ENCODE results near the gene PNPLA3.

Gene PNPLA3

DNA sequence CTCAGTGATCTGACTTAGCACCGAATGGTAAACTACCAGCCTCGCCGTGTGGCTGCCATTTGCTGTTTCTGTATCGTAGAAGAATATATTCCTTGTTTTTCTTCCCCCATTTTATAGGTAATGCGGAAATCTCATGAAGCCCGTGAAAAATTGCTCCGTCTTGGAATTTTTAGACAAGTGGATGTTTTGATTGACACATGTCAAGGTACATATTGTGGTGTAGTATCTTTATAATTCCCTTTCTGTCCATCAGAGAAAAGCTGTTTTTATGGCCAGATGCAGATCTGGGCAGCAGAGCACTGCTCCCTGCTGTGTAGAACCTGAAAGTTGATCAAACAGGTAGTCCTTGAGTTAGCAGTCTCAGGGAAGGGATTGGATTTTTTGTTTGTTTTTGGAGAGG is 45.0 kb downstream of the PNPLA3 start:
- no peak for DNase-seq (ENCODE audit: extremely low spot score)
- CTCF ChIA-PET = no interaction called here
- TF ChIP-seq CTBP1 (IDR thresholded peaks at IDR 0.05; ENCODE audit: borderline replicate concordance) (no peak), BHLHE40 (IDR thresholded peaks at IDR 0.05; ENCODE audit: borderline replicate concordance) (no peak), NFRKB (IDR thresholded peaks at IDR 0.05) (no peak), SP1 (IDR thresholded peaks at IDR 0.05) (no peak)
- TF ChIP-seq, protein P1, sequence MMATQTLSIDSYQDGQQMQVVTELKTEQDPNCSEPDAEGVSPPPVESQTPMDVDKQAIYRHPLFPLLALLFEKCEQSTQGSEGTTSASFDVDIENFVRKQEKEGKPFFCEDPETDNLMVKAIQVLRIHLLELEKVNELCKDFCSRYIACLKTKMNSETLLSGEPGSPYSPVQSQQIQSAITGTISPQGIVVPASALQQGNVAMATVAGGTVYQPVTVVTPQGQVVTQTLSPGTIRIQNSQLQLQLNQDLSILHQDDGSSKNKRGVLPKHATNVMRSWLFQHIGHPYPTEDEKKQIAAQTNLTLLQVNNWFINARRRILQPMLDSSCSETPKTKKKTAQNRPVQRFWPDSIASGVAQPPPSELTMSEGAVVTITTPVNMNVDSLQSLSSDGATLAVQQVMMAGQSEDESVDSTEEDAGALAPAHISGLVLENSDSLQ (IDR thresholded peaks at IDR 0.05) = peak; percentile 62
- POLR2A ChIA-PET = no interaction called here

DNA sequence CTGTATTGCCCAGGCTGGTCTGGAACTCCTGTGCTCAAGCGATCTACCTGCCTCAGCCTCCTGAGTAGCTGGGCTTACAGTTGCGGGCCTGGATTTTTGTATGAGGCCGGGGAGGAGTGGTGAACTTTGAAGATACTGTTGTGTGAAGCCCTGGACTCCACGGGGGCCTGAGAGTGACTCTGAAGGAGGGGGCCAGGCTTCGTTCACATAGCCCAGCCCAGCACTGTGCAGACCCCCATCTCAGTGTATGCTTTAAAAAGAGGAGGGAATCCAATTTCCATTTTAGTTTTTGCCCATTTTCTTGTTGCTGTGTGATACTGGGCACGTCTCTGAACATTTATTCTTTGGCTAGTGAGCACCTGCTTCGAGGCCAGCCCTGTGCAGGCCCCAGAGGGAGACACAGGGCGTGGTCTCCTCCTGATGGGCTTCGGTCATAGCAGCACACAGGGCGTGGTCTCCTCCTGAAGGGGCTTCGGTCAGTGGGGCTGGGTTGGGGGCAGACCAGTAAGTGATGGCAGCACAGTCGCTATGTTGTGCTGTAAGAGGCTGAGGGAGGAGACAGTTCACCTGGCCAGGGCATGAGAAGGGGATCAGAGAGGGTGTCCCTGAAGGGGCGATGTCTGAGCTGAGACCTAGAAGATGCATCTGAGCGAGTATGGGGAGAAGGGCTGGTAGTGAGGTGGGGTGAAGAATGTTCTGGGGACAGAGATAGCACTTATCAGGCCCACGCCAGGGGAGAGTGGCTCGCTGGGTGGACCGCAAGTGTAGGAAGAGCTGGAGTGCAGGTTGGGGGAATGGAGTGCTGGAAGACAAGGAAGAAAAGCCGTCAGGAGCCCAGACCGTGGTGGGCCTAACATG is 45.6 kb downstream of the PNPLA3 start:
- ChIA-PET CTCF (no interaction called here), POLR2A (no interaction called here)
- DNase-seq (ENCODE audit: extremely low spot score) = no peak
- TF ChIP-seq TARDBP (IDR thresholded peaks at IDR 0.05) = no peak
- TF ChIP-seq ARNT (IDR thresholded peaks at IDR 0.05) = no peak
- TF ChIP-seq ZNF384 (IDR thresholded peaks at IDR 0.05) = no peak
- TF ChIP-seq FOXK2 (IDR thresholded peaks at IDR 0.05) = no peak
- TF ChIP-seq SUZ12 (IDR thresholded peaks at IDR 0.05) = no peak
- TF ChIP-seq L3MBTL2 (conservative IDR thresholded peaks at IDR 0.05) = no peak
- no peak for TF ChIP-seq BHLHE40 (IDR thresholded peaks at IDR 0.05; ENCODE audit: borderline replicate concordance)
- TF ChIP-seq, protein P1 (IDR thresholded peaks at IDR 0.05) = no peak
- no peak for TF ChIP-seq CTBP1 (IDR thresholded peaks at IDR 0.05; ENCODE audit: borderline replicate concordance)
- TF ChIP-seq FOXM1 (IDR thresholded peaks at IDR 0.05; ENCODE audit: borderline replicate concordance) = no peak
- TF ChIP-seq LEF1 (IDR thresholded peaks at IDR 0.05; ENCODE audit: borderline replicate concordance) = no peak
- TF ChIP-seq NFRKB (IDR thresholded peaks at IDR 0.05) = no peak
- TF ChIP-seq HDGF (IDR thresholded peaks at IDR 0.05; ENCODE audit: borderline replicate concordance) = no peak
- TF ChIP-seq FOXA1 (IDR thresholded peaks at IDR 0.05) = no peak

DNA sequence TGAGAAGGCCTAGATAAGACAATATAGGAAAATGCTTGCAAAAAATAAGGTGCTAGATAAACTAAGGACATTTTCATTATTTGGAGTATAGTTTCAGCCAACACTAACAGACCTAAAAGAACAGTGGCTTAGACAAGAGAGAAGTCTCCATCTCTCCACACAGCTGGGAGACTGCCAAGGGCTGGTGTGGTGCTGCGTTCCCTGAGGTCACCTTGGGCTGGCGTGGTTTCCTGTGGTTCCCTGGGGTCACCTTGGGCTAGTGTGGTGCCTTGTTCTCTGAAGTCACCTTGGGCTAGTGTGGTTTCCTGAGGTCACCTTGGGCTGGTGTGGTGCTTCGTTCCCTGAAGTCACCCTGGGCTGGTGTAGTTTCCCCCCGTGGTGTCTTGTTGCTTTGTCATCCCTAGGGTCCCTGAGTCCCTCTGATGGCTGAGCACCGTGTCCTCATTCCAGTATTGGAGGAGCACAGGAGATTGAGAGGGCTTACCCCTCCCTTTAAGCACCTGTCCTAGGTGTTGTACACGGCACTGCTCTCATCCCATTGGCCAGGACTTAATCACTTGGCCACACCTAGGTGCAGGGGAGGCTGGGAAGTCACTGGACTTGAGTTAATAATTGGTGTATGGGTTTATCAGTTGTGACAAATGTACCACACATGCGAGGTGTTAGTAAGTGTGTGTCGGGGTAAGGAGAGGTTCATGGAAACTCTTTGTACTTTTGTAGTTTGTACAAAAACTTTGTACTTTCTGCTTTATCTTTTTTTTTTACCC is 46.6 kb downstream of the PNPLA3 start:
- DNase-seq (ENCODE audit: extremely low spot score) = no peak
- ChIA-PET CTCF (no interaction called here), POLR2A (no interaction called here)
- no peak for TF ChIP-seq SP1 (IDR thresholded peaks at IDR 0.05)
- no peak for TF ChIP-seq CTBP1 (IDR thresholded peaks at IDR 0.05; ENCODE audit: borderline replicate concordance)
- no peak for TF ChIP-seq FOXA1 (IDR thresholded peaks at IDR 0.05)
- TF ChIP-seq TARDBP (IDR thresholded peaks at IDR 0.05) = no peak
- no peak for TF ChIP-seq NFRKB (IDR thresholded peaks at IDR 0.05)
- no peak for TF ChIP-seq FOXK2 (IDR thresholded peaks at IDR 0.05)
- TF ChIP-seq FOXM1 (IDR thresholded peaks at IDR 0.05; ENCODE audit: borderline replicate concordance) = no peak
- TF ChIP-seq HDGF (IDR thresholded peaks at IDR 0.05; ENCODE audit: borderline replicate concordance) = no peak
- no peak for TF ChIP-seq BHLHE40 (IDR thresholded peaks at IDR 0.05; ENCODE audit: borderline replicate concordance)
- no peak for TF ChIP-seq ZNF384 (IDR thresholded peaks at IDR 0.05)
- TF ChIP-seq LEF1 (IDR thresholded peaks at IDR 0.05; ENCODE audit: borderline replicate concordance) = no peak
- TF ChIP-seq ELF4 (IDR thresholded peaks at IDR 0.05) = no peak
- TF ChIP-seq SUZ12 (IDR thresholded peaks at IDR 0.05) = no peak
- TF ChIP-seq, protein P1 (IDR thresholded peaks at IDR 0.05) = no peak
- no peak for TF ChIP-seq L3MBTL2 (conservative IDR thresholded peaks at IDR 0.05)

DNA sequence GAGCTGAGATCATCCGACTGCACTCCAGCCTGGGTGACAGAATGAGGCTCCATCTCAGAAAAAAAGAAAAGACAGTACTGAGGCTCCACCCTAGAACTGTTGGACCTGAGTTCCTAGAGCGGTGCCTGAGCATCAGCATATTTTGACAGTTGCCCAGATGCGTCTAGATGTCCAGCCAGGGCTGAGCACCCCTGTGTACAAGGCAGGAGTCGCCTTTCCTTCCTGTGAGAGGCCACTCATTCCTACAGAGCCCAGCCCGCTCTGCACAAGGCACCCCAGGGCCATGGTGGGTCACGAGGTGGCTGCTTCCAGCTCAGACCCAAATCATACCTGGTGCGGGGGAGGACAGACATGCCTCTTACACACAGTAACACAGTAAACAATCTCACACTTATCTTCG is 47.5 kb downstream of the PNPLA3 start:
- POLR2A ChIA-PET = no interaction called here
- CTCF ChIA-PET = no interaction called here
- DNase-seq (ENCODE audit: extremely low spot score) = no peak
- TF ChIP-seq LEF1 (IDR thresholded peaks at IDR 0.05; ENCODE audit: borderline replicate concordance) (no peak), SUZ12 (IDR thresholded peaks at IDR 0.05) (no peak), CTBP1 (IDR thresholded peaks at IDR 0.05; ENCODE audit: borderline replicate concordance) (no peak), SP1 (IDR thresholded peaks at IDR 0.05) (no peak), ELF4 (IDR thresholded peaks at IDR 0.05) (no peak), HDGF (IDR thresholded peaks at IDR 0.05; ENCODE audit: borderline replicate concordance) (no peak), NFRKB (IDR thresholded peaks at IDR 0.05) (no peak), TARDBP (IDR thresholded peaks at IDR 0.05) (no peak), FOXM1 (IDR thresholded peaks at IDR 0.05; ENCODE audit: borderline replicate concordance) (no peak), FOXA1 (IDR thresholded peaks at IDR 0.05) (no peak), L3MBTL2 (conservative IDR thresholded peaks at IDR 0.05) (no peak), FOXK2 (IDR thresholded peaks at IDR 0.05) (no peak), ZNF384 (IDR thresholded peaks at IDR 0.05) (no peak), BHLHE40 (IDR thresholded peaks at IDR 0.05; ENCODE audit: borderline replicate concordance) (no peak), ARNT (IDR thresholded peaks at IDR 0.05) (no peak)
- TF ChIP-seq, protein P1 (IDR thresholded peaks at IDR 0.05) = no peak

DNA sequence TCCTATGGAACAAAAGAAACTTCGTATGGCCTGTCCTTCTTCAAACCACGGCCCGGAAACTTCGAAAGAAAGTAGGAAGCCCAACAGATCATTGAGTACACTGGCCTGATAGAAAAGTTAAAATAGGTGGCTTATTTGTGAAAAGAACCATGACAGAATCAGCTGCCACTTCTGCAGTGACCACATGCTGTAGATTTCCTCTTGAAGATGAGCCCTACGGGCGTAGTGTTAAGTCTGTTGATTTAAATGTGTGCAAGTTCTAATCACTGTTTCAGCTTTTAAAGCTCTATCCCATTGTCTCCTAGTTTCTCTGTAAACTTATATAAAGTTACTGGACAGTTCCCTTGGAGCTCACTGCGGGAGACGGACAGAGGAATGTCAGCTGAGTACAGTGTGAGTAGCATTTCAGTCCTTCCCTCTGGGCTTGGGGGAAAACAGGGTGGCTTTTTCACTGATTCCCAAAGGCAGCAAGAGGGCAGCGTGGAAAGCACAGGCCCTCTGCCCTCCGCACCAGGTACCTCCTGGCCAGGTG is 49.4 kb downstream of the PNPLA3 start:
- ChIA-PET POLR2A (interaction anchor here (1.8 kb wide), 1 partner anchor 18 kb away, joined by 5 read pairs; the partner anchor contains the start of gene SAMM50), CTCF (no interaction called here)
- no peak for DNase-seq (ENCODE audit: extremely low spot score)
- TF ChIP-seq ARNT (IDR thresholded peaks at IDR 0.05) (no peak), SP1 (IDR thresholded peaks at IDR 0.05) (no peak), FOXA1 (IDR thresholded peaks at IDR 0.05) (no peak), ELF4 (IDR thresholded peaks at IDR 0.05) (no peak), SUZ12 (IDR thresholded peaks at IDR 0.05) (no peak), TARDBP (IDR thresholded peaks at IDR 0.05) (no peak), CTBP1 (IDR thresholded peaks at IDR 0.05; ENCODE audit: borderline replicate concordance) (no peak), NFRKB (IDR thresholded peaks at IDR 0.05) (no peak), HDGF (IDR thresholded peaks at IDR 0.05; ENCODE audit: borderline replicate concordance) (no peak), L3MBTL2 (conservative IDR thresholded peaks at IDR 0.05) (no peak), ZNF384 (IDR thresholded peaks at IDR 0.05) (no peak)
- TF ChIP-seq, protein P1 (IDR thresholded peaks at IDR 0.05) = no peak
